CD4-positive, alpha-beta T cell treated with Interleukin-4 for 4 hours (primary cell): ENCODE results near the gene BAX.

Experiments used
- DNase-seq: peaks from one replicate; pipeline ENCODE4 v3.0.0-alpha.2; 2020

The BAX gene

GRCh38 chr19:48988860-48989259 lies 34.2 kb downstream of the BAX start:
- no peak for DNase-seq

GRCh38 chr19:48989701-48990291 lies 35.1 kb downstream of the BAX start:
- DNase-seq: no peak

- no peak for DNase-seq
Measured at GRCh38 chr19:48990400-48990799, 35.7 kb downstream of the BAX start.

- no peak for DNase-seq
Measured at GRCh38 chr19:48991011-48991609, 36.4 kb downstream of the BAX start.

GRCh38 chr19:48991873-48992580 lies 37.4 kb downstream of the BAX start:
- no peak for DNase-seq

GRCh38 chr19:48992581-48993174 lies 38.0 kb downstream of the BAX start:
- no peak for DNase-seq

GRCh38 chr19:48993175-48994034 lies 38.7 kb downstream of the BAX start, which contains the start of the genes GYS1 and RUVBL2:
GYS1 (minus strand) TSS chr19:48993309; CDS start chr19:48993112, 197 bp downstream.
RUVBL2 (plus strand) TSS chr19:48993887; CDS start chr19:48993912, 25 bp downstream.
- DNase-seq: peak; percentile 100

- no peak for DNase-seq
Measured at GRCh38 chr19:48994035-48994386, 39.3 kb downstream of the BAX start.

GRCh38 chr19:48997972-48998371 lies 43.3 kb downstream of the BAX start:
- DNase-seq: peak; percentile 27

GRCh38 chr19:48999481-49000325 lies 45.0 kb downstream of the BAX start:
- peak; percentile 67 for DNase-seq

GRCh38 chr19:49004133-49004532 lies 49.5 kb downstream of the BAX start:
- DNase-seq: no peak

- DNase-seq: no peak
Measured at GRCh38 chr19:49004964-49005614, 50.4 kb downstream of the BAX start.

- DNase-seq: no peak
Measured at GRCh38 chr19:49006905-49007304, 52.2 kb downstream of the BAX start.

- DNase-seq: no peak
Measured at GRCh38 chr19:49009828-49010227, 55.2 kb downstream of the BAX start.

- DNase-seq: no peak
Measured at GRCh38 chr19:49010453-49010852, 55.8 kb downstream of the BAX start.

GRCh38 chr19:49011194-49011593 lies 56.5 kb downstream of the BAX start:
- no peak for DNase-seq
